ENCODE results near the gene STEAP1B.

Gene STEAP1B

DNA sequence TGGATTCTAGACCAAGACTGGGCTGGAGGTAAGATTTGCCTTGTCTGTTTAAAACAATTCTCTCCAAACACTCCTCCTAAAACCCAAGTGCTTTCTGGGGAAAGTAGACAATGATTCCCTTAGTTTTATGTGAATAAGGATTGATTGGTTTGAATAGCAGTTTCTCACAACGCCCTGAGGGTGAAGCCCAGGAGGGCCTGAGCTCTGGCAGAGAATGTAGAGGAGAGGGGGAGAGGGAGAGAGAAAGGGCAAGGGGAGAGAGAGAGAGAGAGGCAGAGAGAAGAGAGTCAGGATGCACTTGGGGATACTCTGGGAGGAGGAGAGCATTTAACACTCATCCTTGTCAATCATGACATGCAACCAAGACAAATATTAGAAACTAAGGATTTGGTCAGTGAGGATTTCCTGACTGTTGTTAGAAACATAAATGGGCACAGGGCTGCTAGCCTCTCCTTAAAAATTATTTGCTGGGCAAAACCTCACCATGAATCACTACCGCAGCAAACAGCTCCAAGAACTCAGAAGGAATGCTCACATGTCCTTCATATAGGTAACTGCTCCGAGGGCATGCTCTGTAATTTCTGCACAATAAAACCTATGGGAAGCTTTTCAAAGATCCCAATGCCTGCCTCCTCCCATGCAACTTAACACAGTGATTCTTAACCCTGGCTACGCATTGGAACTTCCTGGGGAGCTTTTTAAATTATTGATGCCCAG, 87.9 kb downstream of the STEAP1B start:
- Histone ChIP-seq H3K4me1 (ENCODE audit: insufficient read depth, low read length) (no peaks in the 10 kb centered on the region), H3K36me3 (ENCODE audit: insufficient read depth, low read length) (no peaks in the 10 kb centered on the region), H3K4me3 (ENCODE audit: low read length) (no peak overlapping the region), H3K27me3 (ENCODE audit: insufficient read depth, low read length) (no peaks in the 10 kb centered on the region), H3K9me3 (ENCODE audit: low read length) (no peaks in the 10 kb centered on the region), H2AFZ (ENCODE audit: low read depth, low read length) (no peak overlapping the region)

DNA sequence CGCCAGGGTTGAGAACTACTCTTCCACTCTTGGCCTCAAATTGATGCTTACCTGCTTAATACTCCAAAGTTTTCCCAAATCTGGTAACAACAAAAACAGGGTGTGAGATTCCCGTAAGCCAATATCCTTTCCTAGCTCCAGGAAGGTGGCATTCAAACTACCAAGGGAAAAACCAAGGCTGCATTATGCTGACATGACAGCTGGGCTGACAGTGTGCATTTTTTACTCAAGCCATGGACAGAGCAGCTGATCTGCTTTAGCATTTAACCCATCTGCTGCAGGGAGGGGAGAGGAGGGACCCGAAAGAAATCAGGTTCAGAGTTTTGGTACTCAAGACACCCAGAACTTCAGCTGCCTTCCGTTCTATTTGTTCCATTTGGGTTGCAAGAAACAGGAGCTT, 93.3 kb downstream of the STEAP1B start:
- Histone ChIP-seq H2AFZ (ENCODE audit: low read depth, low read length) (no peak overlapping the region), H3K4me3 (ENCODE audit: low read length) (no peak overlapping the region), H3K36me3 (ENCODE audit: insufficient read depth, low read length) (no peaks in the 10 kb centered on the region), H3K4me1 (ENCODE audit: insufficient read depth, low read length) (no peaks in the 10 kb centered on the region), H3K27me3 (ENCODE audit: insufficient read depth, low read length) (no peaks in the 10 kb centered on the region), H3K9me3 (ENCODE audit: low read length) (no peaks in the 10 kb centered on the region)

DNA sequence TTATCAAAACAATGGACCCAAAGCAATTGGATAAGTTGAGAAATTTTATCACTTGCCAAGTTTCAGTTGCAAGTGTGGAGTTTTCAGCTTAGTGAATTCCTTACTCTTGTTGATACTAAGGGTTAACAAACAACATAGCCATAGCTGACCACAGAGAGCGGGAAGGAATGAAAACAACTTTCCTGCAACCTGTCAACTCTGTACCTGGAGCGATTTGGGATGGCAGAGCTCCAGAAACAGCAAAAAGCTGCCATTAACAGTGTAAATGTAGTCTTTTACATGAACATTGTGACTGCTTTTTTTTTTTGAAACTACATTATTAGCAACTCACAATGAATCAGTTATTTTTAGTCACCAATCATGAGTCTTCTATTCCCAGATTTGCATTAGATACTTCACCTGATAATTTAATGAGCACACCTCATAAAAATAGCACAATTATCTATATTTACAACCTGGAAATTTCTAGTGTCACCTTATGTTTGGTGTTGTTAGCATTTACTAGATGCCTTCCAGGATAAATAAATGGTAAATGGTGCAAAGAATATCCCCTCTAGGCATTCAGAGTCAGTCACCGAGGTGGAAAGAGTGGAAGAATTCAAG, 95.5 kb downstream of the STEAP1B start:
- Histone ChIP-seq H3K4me1 (ENCODE audit: insufficient read depth, low read length) (no peaks in the 10 kb centered on the region), H3K4me3 (ENCODE audit: low read length) (no peak overlapping the region), H3K9me3 (ENCODE audit: low read length) (no peaks in the 10 kb centered on the region), H2AFZ (ENCODE audit: low read depth, low read length) (no peak overlapping the region), H3K36me3 (ENCODE audit: insufficient read depth, low read length) (no peaks in the 10 kb centered on the region), H3K27me3 (ENCODE audit: insufficient read depth, low read length) (no peaks in the 10 kb centered on the region)

DNA sequence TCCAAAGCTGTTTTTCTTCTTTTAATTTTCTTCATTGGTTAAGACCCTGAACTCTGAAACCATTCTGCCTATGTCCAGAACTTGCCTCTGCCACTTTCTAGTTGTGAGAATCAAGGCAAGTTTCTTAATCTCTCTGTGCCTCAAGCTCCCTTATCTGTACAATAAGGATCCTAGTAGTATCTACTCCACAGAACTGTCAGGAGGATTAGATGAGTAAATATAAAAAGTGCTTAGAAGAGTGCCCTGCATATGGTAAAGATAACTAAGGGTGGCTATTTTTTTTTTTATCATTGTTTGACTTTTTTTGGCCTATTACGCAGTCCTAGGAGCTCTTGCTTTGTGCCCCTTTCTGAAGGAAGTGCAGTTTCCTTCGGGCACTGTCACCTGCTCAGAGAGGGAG, 96.6 kb downstream of the STEAP1B start:
- Histone ChIP-seq H3K36me3 (ENCODE audit: insufficient read depth, low read length) (no peaks in the 10 kb centered on the region), H2AFZ (ENCODE audit: low read depth, low read length) (no peak overlapping the region), H3K9me3 (ENCODE audit: low read length) (no peaks in the 10 kb centered on the region), H3K27me3 (ENCODE audit: insufficient read depth, low read length) (no peaks in the 10 kb centered on the region), H3K4me3 (ENCODE audit: low read length) (no peak overlapping the region), H3K4me1 (ENCODE audit: insufficient read depth, low read length) (no peaks in the 10 kb centered on the region)

DNA sequence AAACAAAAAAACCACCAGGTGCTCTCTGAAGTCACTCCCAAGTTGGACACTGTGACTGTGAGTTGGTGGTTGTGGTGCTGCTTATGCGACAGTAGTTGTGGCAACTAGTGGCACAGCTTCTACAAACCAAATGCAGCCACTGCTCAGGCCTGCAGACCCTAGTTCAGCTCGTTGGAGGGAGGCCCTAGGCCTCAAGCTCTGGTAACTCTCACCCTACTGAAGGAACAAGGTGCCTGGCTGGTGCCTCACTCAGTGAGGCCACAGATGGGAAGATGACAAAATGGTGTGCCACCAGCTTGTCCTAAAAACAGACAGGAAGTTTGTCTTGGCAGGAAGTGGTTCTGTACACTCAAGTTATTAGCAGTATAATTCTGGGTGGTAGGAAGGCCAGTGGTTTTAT, 97.7 kb downstream of the STEAP1B start:
- Histone ChIP-seq H3K27me3 (ENCODE audit: insufficient read depth, low read length) (no peaks in the 10 kb centered on the region), H2AFZ (ENCODE audit: low read depth, low read length) (no peak overlapping the region), H3K9me3 (ENCODE audit: low read length) (no peaks in the 10 kb centered on the region), H3K36me3 (ENCODE audit: insufficient read depth, low read length) (no peaks in the 10 kb centered on the region), H3K4me1 (ENCODE audit: insufficient read depth, low read length) (no peaks in the 10 kb centered on the region), H3K4me3 (ENCODE audit: low read length) (no peak overlapping the region)

DNA sequence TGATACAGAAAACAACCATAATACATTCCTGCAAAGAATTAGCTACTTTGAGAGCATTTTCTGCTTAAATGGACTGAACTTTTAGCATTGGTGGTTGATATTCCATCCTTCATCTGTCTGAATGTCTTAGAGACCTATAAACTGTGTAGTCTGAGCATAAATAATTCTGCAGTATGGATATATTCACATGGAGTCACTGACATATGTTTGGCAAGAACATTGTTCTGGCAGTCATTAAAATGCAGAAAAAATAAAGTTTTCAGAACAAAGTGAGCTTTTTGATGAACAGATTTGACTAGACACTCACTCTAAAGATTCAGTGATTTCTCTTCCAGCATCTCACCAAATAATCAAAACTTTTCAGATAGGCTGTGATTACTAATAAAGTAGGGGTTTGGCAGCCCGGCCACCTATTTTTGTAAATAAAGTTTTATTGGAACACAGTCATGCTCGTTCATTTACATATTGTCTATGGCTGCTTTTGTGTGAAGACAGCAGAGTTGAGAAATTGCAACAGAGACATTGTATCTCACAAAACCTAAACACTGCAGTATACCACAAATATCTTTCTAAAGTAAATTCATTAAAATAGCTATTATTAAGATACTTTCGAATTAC, 98.9 kb downstream of the STEAP1B start:
- Histone ChIP-seq H3K4me3 (ENCODE audit: low read length) (no peak overlapping the region), H3K27me3 (ENCODE audit: insufficient read depth, low read length) (no peaks in the 10 kb centered on the region), H2AFZ (ENCODE audit: low read depth, low read length) (no peak overlapping the region), H3K9me3 (ENCODE audit: low read length) (no peaks in the 10 kb centered on the region), H3K4me1 (ENCODE audit: insufficient read depth, low read length) (no peaks in the 10 kb centered on the region), H3K36me3 (ENCODE audit: insufficient read depth, low read length) (no peaks in the 10 kb centered on the region)

DNA sequence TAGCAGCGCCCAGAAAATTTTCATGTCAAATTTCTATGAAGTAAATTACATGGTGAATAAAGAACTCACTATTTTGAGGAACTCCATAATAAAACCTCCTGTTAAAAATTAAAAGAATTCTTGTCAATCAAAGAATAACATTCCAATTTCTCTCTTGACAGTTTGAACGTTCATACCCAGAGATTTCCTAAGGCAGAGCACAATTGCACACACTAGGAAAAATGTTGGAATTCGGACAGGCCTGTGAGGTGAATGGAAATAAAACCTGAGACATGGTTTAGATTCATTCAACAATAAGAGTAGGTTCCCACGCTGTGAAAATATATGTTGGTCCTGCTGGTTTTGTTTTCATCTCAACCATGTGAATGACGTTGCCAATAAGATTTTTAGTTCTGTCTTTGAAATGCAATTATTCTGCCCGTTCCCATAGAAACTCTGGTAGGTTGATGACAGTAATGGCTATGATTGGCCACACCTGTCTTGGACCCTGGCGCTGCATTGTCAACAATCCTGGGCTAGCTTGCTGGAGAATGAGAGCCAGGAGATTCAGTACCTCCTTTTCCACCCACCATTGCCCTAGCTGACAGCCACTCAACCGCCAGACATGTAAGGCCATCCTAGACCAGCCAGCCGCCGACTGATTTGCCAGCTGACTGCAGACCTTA, 99.7 kb downstream of the STEAP1B start:
- Histone ChIP-seq H3K9me3 (ENCODE audit: low read length) (no peaks in the 10 kb centered on the region), H2AFZ (ENCODE audit: low read depth, low read length) (no peak overlapping the region), H3K4me1 (ENCODE audit: insufficient read depth, low read length) (no peaks in the 10 kb centered on the region), H3K4me3 (ENCODE audit: low read length) (no peak overlapping the region), H3K36me3 (ENCODE audit: insufficient read depth, low read length) (no peaks in the 10 kb centered on the region), H3K27me3 (ENCODE audit: insufficient read depth, low read length) (no peaks in the 10 kb centered on the region)

DNA sequence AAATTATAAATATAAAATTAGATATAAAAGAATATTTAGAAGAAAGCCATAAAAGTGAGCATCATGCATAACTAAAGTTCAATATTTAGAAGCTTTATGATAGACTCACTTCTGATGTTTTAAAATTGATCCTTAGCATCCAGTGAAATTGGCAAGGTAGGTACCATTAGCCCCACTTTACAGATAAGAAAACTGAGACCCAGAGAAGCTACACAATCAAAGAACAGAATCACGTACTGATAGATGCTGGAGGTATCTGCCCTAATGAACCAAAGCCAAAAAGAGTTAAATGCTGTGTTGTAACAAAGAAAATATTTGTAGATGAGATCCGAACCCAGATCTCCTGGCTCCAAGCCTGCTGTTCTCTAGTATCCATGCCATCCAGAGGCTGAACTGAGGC, 100.4 kb downstream of the STEAP1B start:
- H3K9me3 ChIP-seq (ENCODE audit: low read length): no peaks in the 10 kb centered on the region
- no peak overlapping the region for H2AFZ ChIP-seq (ENCODE audit: low read depth, low read length)
- no peak overlapping the region for H3K4me3 ChIP-seq (ENCODE audit: low read length)
- H3K36me3 ChIP-seq (ENCODE audit: insufficient read depth, low read length): no peaks in the 10 kb centered on the region
- no peaks in the 10 kb centered on the region for H3K27me3 ChIP-seq (ENCODE audit: insufficient read depth, low read length)
- H3K4me1 ChIP-seq (ENCODE audit: insufficient read depth, low read length): no peaks in the 10 kb centered on the region

DNA sequence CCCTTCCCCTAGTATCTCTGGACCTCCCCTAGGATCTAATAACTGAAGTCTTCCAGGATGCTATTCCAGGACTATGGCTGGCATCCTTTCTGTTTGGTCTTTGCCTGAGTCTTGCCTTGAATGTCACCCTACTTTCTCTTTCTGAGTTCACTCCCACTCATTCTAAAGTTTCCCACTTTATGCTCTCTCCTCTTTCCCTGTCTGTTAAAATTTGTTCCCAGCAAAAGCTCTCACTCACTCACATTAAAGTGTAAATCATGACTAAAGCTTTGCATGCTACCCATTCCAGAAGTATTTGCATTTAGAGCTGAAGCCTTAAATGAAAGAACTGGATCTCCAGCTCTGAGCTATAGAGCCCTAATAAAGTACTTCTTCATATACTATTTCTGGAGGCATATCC, 100.9 kb downstream of the STEAP1B start:
- H3K4me3 ChIP-seq (ENCODE audit: low read length): no peak overlapping the region
- H3K4me1 ChIP-seq (ENCODE audit: insufficient read depth, low read length): no peaks in the 10 kb centered on the region
- H3K36me3 ChIP-seq (ENCODE audit: insufficient read depth, low read length): no peaks in the 10 kb centered on the region
- H3K27me3 ChIP-seq (ENCODE audit: insufficient read depth, low read length): no peaks in the 10 kb centered on the region
- H2AFZ ChIP-seq (ENCODE audit: low read depth, low read length): no peak overlapping the region
- H3K9me3 ChIP-seq (ENCODE audit: low read length): no peaks in the 10 kb centered on the region

DNA sequence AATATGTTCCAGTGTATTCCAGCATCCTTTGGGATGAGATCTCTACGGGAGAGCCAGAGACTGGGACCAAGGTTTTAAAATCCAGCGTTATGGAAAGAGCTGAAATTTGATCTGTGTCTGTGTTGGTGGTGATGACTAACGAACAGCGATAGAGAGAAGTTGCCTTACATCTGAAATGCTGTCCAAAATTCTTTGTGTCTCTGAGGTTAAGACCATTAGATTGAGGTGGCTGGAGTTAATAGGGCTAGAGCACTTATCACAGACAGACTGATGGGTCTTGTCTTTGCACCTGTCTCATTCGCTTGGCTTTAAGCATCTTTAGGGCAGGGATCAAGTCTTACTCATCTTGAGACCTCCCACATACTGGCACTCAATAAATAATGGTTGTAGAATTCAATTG, 102.0 kb downstream of the STEAP1B start:
- Histone ChIP-seq H2AFZ (ENCODE audit: low read depth, low read length) (no peak overlapping the region), H3K4me3 (ENCODE audit: low read length) (no peak overlapping the region), H3K4me1 (ENCODE audit: insufficient read depth, low read length) (no peaks in the 10 kb centered on the region), H3K9me3 (ENCODE audit: low read length) (no peaks in the 10 kb centered on the region), H3K27me3 (ENCODE audit: insufficient read depth, low read length) (no peaks in the 10 kb centered on the region), H3K36me3 (ENCODE audit: insufficient read depth, low read length) (no peaks in the 10 kb centered on the region)

DNA sequence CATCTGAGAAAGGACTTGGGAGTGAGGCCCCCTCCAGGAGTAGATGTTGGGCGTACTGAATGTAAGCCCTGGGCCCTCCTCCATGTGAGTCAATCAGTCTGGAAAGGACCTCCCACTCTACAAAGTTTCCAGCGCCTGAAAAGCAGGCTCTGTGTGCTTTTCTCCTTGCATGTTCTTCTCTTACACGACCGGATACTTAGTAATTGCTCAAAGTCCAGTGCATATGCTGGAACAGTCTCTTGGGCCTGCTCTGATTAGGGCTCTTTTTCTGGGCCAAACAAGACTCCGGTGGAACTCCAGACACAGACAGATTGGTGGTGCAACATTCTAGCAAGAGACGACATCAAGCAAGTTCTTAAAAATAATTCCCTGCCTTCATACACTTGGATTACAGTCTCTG, 104.8 kb downstream of the STEAP1B start:
- H3K4me3 ChIP-seq (ENCODE audit: low read length): no peak overlapping the region
- H2AFZ ChIP-seq (ENCODE audit: low read depth, low read length): no peak overlapping the region
- H3K4me1 ChIP-seq (ENCODE audit: insufficient read depth, low read length): no peaks in the 10 kb centered on the region
- H3K36me3 ChIP-seq (ENCODE audit: insufficient read depth, low read length): no peaks in the 10 kb centered on the region
- H3K9me3 ChIP-seq (ENCODE audit: low read length): no peaks in the 10 kb centered on the region
- H3K27me3 ChIP-seq (ENCODE audit: insufficient read depth, low read length): no peaks in the 10 kb centered on the region

DNA sequence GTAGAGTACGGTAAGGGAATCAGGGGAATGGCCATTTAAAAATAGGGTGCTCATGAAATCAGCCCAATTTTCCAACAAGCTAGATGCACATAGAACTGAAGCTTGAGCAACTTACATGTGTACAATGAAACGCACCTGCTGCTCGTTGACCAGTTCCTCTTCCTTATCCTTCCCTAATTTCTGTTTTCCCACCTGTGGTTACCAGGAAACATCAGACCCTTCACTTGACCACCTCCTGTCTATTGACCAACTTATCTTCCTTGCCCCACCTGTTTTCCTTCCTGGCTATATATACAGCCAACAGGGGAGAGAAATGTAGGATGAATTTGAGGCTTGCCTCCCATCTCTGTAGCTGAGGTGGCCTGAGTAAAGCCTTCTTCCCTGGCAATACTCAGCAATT, 105.2 kb downstream of the STEAP1B start:
- H2AFZ ChIP-seq (ENCODE audit: low read depth, low read length): no peak overlapping the region
- H3K4me3 ChIP-seq (ENCODE audit: low read length): no peak overlapping the region
- no peaks in the 10 kb centered on the region for H3K27me3 ChIP-seq (ENCODE audit: insufficient read depth, low read length)
- H3K9me3 ChIP-seq (ENCODE audit: low read length): no peaks in the 10 kb centered on the region
- H3K4me1 ChIP-seq (ENCODE audit: insufficient read depth, low read length): no peaks in the 10 kb centered on the region
- no peaks in the 10 kb centered on the region for H3K36me3 ChIP-seq (ENCODE audit: insufficient read depth, low read length)

DNA sequence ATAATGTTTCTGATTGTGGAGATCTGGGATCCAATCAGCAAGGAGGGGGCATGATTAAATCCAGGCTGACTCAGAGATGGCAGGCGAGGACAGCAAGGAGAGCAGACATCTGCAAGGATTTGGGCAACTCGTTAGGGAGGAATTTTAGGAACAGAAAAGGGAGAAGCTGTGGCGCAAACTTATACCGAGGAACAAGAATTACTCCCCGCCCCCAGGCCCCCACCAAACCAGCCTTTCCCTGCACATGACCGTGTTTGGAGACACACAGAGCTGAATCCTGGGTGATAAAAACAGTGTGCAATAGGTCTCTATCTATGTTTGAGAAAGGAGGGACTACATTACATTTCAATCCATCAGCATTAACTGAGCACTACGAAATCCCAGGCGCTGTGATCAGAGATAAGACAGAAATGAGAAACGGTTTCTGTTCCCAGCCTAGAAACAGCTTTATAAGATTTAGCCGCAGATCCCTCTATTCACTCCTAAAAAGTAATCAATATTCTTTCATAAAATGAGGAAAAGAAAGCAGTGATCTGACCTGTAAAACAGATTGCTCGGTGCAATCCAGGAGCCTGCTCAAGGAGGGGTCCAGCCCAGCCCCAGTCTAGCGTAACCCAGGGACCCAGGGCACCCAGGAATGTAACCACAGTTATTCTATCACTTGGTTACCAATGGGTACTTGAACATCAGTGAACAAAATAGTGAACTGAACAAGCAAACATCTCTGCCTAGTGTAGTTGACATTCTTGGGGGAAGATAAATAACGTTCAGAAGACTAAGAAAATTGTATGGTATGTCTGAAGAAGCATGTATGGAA, 105.9 kb downstream of the STEAP1B start:
- no peaks in the 10 kb centered on the region for H3K36me3 ChIP-seq (ENCODE audit: insufficient read depth, low read length)
- no peaks in the 10 kb centered on the region for H3K4me1 ChIP-seq (ENCODE audit: insufficient read depth, low read length)
- no peaks in the 10 kb centered on the region for H3K9me3 ChIP-seq (ENCODE audit: low read length)
- no peaks in the 10 kb centered on the region for H3K27me3 ChIP-seq (ENCODE audit: insufficient read depth, low read length)
- H3K4me3 ChIP-seq (ENCODE audit: low read length): no peak overlapping the region
- no peak overlapping the region for H2AFZ ChIP-seq (ENCODE audit: low read depth, low read length)

Data from neuron (in vitro differentiated cells).